GM10248 (cell line): ENCODE measurements around the gene ACYP2.
A peak's percentile ranks its signal among the peaks of the same experiment; 100 is the strongest.
"Not testable (repeated sequence)": the region's sequence is repeated elsewhere in the genome, so short reads cannot be mapped to it uniquely, and the experiment has no call there.

Experiments
- CTCF ChIA-PET: fragments of 300-600 bp; sonication (Branson Sonifier 250); formaldehyde crosslinking; extraction: SDS; loops from one replicate; lab custom pipeline; 2021; ENCODE audit warnings: antibody characterized with exemption; lab: Yijun Ruan, JAX
- POLR2A ChIA-PET: fragments of 350-650 bp; sonication (Branson Sonifier 250); formaldehyde crosslinking; extraction: SDS; loops from one replicate; lab custom pipeline; 2020; ENCODE audit warnings: antibody characterized with exemption; lab: Yijun Ruan, JAX
- DNase-seq: peaks from one replicate; pipeline ENCODE4 v3.0.0; 2012; ENCODE audit errors: extremely low spot score
- TF ChIP-seq, protein P1 (sequence below): IDR thresholded peaks from 2 replicates; pipeline ENCODE4 v1.5.1; 2012; ENCODE audit warnings: mild to moderate bottlenecking, low read depth; ENCODE audit errors: extremely low read depth, missing control alignments, control extremely low read depth

Gene ACYP2

DNA sequence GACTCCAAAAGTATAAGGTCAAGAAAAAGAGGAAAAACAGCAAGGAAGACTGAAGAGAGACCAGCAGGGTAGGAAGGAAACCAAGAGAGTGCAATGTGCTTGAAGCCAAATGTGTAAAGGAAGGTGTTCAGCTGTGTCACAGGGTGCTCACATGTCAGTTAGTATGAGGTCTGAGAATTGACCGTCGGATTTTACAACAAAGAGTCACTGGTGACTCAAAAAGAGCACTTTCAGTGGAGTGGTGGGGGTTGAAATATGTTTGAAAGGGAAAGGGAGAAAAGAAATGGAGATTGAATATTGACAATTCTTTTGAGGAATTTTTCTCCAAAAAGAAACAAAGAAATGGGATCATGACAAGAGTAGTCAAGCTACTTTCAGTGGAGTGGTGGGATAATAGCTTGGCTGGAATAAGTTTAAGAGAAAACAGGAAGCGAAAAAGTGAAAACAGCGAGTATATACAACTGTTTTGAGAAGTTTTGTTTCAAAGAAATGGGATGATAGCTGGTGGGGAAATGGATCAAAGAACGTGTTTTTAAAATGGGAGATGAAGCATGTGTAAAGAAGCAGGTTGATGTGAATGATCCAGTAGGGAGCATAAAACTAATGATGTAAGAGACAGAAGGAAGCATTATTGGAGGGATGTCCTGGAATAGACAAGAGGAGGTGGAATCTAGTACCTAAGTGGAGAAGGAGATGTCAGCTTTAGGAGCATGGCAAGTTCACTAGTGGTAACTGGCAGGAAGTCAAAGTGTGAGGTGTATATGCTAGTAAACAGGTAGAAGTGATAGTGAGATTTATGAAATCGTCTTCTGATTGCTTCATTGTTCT is 144.2 kb downstream of the ACYP2 start:
- TF ChIP-seq, protein P1, sequence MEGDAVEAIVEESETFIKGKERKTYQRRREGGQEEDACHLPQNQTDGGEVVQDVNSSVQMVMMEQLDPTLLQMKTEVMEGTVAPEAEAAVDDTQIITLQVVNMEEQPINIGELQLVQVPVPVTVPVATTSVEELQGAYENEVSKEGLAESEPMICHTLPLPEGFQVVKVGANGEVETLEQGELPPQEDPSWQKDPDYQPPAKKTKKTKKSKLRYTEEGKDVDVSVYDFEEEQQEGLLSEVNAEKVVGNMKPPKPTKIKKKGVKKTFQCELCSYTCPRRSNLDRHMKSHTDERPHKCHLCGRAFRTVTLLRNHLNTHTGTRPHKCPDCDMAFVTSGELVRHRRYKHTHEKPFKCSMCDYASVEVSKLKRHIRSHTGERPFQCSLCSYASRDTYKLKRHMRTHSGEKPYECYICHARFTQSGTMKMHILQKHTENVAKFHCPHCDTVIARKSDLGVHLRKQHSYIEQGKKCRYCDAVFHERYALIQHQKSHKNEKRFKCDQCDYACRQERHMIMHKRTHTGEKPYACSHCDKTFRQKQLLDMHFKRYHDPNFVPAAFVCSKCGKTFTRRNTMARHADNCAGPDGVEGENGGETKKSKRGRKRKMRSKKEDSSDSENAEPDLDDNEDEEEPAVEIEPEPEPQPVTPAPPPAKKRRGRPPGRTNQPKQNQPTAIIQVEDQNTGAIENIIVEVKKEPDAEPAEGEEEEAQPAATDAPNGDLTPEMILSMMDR, result no peak
- CTCF ChIA-PET, result interaction anchor here (0.7 to 1.6 kb wide), 4 partner anchors 10 to 53 kb away, joined by 3 to 4 read pairs (median 4); no protein-coding TSS in a partner anchor
- POLR2A ChIA-PET, result no interaction called here
- DNase-seq, result peak; percentile 29

DNA sequence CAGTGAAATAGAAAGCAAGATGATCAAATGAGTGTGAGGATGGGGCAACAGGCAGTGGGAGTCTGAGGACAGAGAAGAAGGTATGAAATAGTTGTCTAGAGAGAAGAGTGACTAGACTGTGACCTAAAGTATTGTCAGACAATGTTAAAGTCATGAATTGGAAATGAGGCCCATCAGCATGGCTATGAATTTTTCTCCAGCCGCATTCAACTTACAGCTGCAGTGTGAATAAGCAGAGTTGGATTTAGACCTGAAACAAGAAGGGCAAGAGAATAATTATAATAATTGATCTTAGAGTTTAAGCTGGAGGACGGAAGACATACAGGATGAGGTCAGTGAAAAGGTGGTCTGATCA is 144.8 kb downstream of the ACYP2 start:
- TF ChIP-seq, protein P1, result no peak

DNA sequence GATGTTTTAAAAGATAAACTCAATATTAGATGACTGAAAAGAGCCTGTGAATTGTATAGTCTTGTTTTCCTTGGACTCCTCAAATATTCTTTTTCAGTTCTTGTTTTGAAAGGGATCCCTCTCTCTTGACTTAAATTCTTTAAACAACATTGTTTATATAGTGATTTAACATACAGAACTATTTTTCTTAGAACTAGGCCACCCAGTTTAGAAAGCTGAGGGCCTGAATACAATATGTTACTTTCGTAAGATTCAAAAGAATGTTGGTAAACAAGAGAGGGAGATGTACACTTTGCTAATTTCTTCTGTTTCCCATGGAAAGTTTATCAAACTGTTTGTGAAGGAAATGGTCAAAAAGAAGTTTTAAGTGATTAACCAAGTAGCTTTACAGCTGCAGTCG is 146.1 kb downstream of the ACYP2 start:
- no peak for DNase-seq

More for the DNA sequence above, 144.8 kb downstream of the ACYP2 start:
- ChIA-PET CTCF (interaction anchor here (1.1 to 1.6 kb wide), 2 partner anchors 10 to 54 kb away, joined by 4 read pairs; no protein-coding TSS in a partner anchor), POLR2A (no interaction called here)
- no peak for DNase-seq

DNA sequence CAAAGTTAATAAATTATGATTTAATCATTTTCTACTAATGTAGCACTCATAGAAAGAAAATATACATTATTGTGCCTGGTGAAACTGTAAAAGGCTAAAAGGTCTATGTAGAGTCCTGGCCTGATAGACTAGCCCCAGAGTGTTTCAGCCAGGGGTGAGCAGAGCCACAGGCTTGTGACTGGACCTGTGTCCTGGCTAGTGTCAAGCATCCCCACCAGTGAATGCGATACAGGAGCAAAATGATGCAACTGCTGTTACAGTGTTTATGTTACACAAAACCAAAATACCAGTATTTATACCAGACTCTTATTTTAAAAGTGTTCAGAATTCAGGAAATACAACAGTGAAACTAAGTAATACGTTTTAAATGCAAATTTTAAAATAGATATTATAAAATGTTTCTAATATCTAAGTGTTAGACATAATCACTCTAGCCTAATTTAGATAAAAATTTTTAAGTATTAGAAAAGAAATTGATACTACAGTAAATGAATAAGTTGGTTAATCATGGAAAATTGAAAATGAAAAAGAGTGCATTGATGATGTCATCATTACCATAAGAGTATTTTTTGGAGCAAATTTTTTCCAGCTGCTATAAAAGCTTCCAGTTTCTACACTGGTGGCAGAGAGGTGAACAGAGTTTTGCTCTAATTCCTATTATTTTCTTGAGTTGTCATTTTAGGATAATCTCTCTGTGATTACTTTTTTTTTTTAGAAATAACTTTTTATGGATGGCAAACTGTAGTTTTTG is 146.8 kb downstream of the ACYP2 start:
- POLR2A ChIA-PET, result no interaction called here
- TF ChIP-seq, protein P1, result no peak
- CTCF ChIA-PET, result no interaction called here
- no peak for DNase-seq

More for the DNA sequence above, 146.1 kb downstream of the ACYP2 start:
- TF ChIP-seq, protein P1, result no peak
- ChIA-PET CTCF (no interaction called here), POLR2A (no interaction called here)

DNA sequence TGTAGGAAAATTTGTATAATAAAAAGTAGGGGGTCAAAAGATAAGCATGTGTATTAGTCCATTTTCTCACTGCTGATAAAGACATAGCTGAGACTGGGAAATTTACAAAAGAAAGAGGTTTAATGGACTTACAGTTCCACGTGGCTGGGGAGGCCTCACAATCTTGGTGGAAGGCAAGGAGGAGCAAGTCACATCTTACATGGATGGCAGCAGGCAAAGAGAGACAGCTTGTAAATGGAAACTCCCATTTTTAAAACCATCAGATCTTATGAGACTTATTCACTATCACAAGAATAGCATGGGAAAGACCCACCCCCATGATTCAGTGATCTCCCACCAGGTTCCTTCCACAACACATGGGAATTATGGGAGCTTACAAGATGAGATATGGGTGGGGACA is 149.7 kb downstream of the ACYP2 start:
- CTCF ChIA-PET, result interaction anchor here (1.2 kb wide), 1 partner anchor 10 kb away, joined by 3 read pairs; no protein-coding TSS in a partner anchor
- POLR2A ChIA-PET, DNase-seq: not testable (repeated sequence)

DNA sequence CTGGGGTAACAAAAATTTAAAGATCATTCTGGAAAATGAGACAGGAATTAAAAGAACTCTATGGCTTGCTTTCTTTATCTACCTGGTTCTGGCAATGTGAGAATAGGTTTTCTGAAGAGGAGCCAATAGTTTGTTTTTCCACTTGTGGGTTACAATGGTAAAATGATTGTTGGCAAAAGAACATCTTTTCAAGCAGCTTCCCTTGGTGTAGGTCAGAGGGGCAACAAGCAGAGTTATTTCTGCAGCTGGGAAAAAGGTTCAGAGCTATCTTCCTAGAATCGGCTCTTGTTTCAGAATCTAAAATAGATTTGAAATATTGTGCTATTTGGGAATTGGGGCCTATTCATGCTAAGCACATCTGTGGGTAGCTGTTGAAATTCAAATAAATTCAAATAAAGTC is 152.2 kb downstream of the ACYP2 start:
- POLR2A ChIA-PET, result no interaction called here
- DNase-seq, result no peak
- TF ChIP-seq, protein P1, result no peak
- CTCF ChIA-PET, result no interaction called here
